ENCODE measurements around the gene KCNG2. TPM values are rescaled to one million over a fixed set of nuclear protein-coding genes. Genes with fewer than 3 reads are reported as not detected.

The KCNG2 gene
- total and polyA plus RNA-seq, 12 donors = 0.16 to 0.79 (median 0.24) TPM; not detected in 7

- no peak overlapping the region for H3K4me3 ChIP-seq
- H3K27me3 ChIP-seq = no peaks in the 10 kb centered on the region
- H3K27ac ChIP-seq = no peak overlapping the region
- H3K9me3 ChIP-seq = no peaks in the 10 kb centered on the region
- peaks cover 0 to 63% (median 18%) of the 10 kb centered on the region in 9 donors for H3K36me3 ChIP-seq
- H3K4me1 ChIP-seq = peaks cover 10 to 93% (median 57%) of the 10 kb centered on the region in 9 donors
- WGBS, 2 donors = 71 to 74% methylated on average over 17 of the region's 17 CpGs
- ATAC-seq = peak in 1 of 8 donors; percentile 26
- no peak for TF ChIP-seq CTCF (IDR thresholded peaks at IDR 0.05)
- DNase-seq = no peak
- intact Hi-C loops (cut with DNase I) = loop anchor here in 1 of 10 donors (10.0 kb wide), 1 partner anchor 89 kb away; the partner anchor contains the start of gene RBFA
Measured at GRCh38 chr18:79945118-79946042, 147.6 kb downstream of the KCNG2 start.

- H3K27ac ChIP-seq = peak overlapping the region in 1 of 10 donors; percentile 6
- H3K27me3 ChIP-seq = no peaks in the 10 kb centered on the region
- intact Hi-C loops (cut with DNase I) = loop anchor here in 1 of 10 donors (10.0 kb wide), 1 partner anchor 88 kb away; the partner anchor contains the start of gene RBFA
- TF ChIP-seq CTCF (IDR thresholded peaks at IDR 0.05) = no peak
- no peaks in the 10 kb centered on the region for H3K9me3 ChIP-seq
- H3K36me3 ChIP-seq = peaks cover 0 to 45% (median 11%) of the 10 kb centered on the region in 9 donors
- ATAC-seq = no peak
- no peak overlapping the region for H3K4me3 ChIP-seq
- peaks cover 10 to 82% (median 64%) of the 10 kb centered on the region in 9 donors for H3K4me1 ChIP-seq
- 91 to 95% methylated on average over 14 of the region's 14 CpGs for WGBS, 2 donors
- DNase-seq = no peak
Measured at GRCh38 chr18:79947054-79947755, 149.5 kb downstream of the KCNG2 start.

GRCh38 chr18:79947881-79948610 is 150.3 kb downstream of the KCNG2 start:
- H3K9me3 ChIP-seq = no peaks in the 10 kb centered on the region
- H3K27ac ChIP-seq = no peak overlapping the region
- peaks cover 10 to 77% (median 63%) of the 10 kb centered on the region in 9 donors for H3K4me1 ChIP-seq
- DNase-seq = no peak
- intact Hi-C loops (cut with DNase I) = loop anchor here in 1 of 10 donors (10.0 kb wide), 1 partner anchor 87 kb away; the partner anchor contains the start of gene RBFA
- peaks cover 0 to 37% (median 5%) of the 10 kb centered on the region in 9 donors for H3K36me3 ChIP-seq
- ATAC-seq = no peak
- 90 to 93% methylated on average over 15 of the region's 15 CpGs for WGBS, 2 donors
- H3K27me3 ChIP-seq = no peaks in the 10 kb centered on the region
- H3K4me3 ChIP-seq = no peak overlapping the region
- no peak for TF ChIP-seq CTCF (IDR thresholded peaks at IDR 0.05)
